OCI-LY3 (cell line): Measurements from ENCODE around the gene LRPAP1.

Experiments
- H2AFZ ChIP-seq: fragments of 200-600, 300-600 bp; shearing (Covaris generic); 2 replicates; pipeline ENCODE4 v1.6.0; 2014; ENCODE audit warnings: antibody characterized with exemption, low read depth, low read length
- H3K27ac ChIP-seq: fragments of 200-600, 300-600 bp; sonication (generic); 2 replicates; pipeline ENCODE4 v1.5.1; 2014; ENCODE audit warnings: mild to moderate bottlenecking, low read length, moderate library complexity, mixed read lengths
- H3K27me3 ChIP-seq: fragments of 200-600, 300-600 bp; sonication (generic); 2 replicates; pipeline ENCODE4 v1.6.1; 2014; ENCODE audit warnings: low read depth, low read length, mixed read lengths
- H3K36me3 ChIP-seq: fragments of 200-600, 300-600 bp; sonication (generic); replicated peaks from 2 replicates; pipeline ENCODE3; 2014; ENCODE audit warnings: low read depth, low read length, mixed read lengths
- H3K4me1 ChIP-seq: fragments of 300-600, 200-600 bp; sonication (generic); 2 replicates; pipeline ENCODE4 v1.6.1; 2014; ENCODE audit warnings: low read length, mixed read lengths
- H3K4me2 ChIP-seq: fragments of 200-600, 300-600 bp; sonication (generic); 2 replicates; pipeline ENCODE4 v1.6.1; 2014; ENCODE audit warnings: low read length, mixed read lengths
- H3K4me3 ChIP-seq: fragments of 300-600, 200-600 bp; sonication (generic); 2 replicates; pipeline ENCODE4 v1.5.1; 2014; ENCODE audit warnings: antibody characterized with exemption, mild to moderate bottlenecking, low read length, moderate library complexity
- H3K79me2 ChIP-seq: fragments of 300-600, 200-600 bp; shearing (Covaris generic); 2 replicates; pipeline ENCODE4 v1.6.1; 2014; ENCODE audit warnings: mild to moderate bottlenecking, low read length, mixed read lengths
- H3K9ac ChIP-seq: fragments of 300-600, 200-600 bp; shearing (Covaris generic); 2 replicates; pipeline ENCODE4 v1.6.0; 2014; ENCODE audit warnings: mild to moderate bottlenecking, low read length, moderate library complexity
- H3K9me3 ChIP-seq: fragments of 200-600, 300-600 bp; shearing (Covaris generic); 2 replicates; pipeline ENCODE4 v1.6.1; 2014; ENCODE audit warnings: low read length, mixed read lengths; ENCODE audit not compliant: insufficient read depth
- H4K20me1 ChIP-seq: fragments of 200-600, 300-600 bp; sonication (generic); 2 replicates; pipeline ENCODE4 v1.6.1; 2016; ENCODE audit warnings: low read length, mixed read lengths; ENCODE audit not compliant: insufficient read depth
- EZH2phosphoT487 ChIP-seq: fragments of 200-600 bp; shearing (Covaris generic); IDR thresholded peaks from 2 replicates; pipeline ENCODE4 v1.6.1; 2018; ENCODE audit warnings: antibody characterized with exemption, mixed run types, low read depth
- TF ChIP-seq, protein P1 (sequence below): fragments of 200-600, 300-600 bp; sonication (generic); IDR thresholded peaks from 2 replicates; pipeline ENCODE4 v1.5.1; 2014; ENCODE audit warnings: antibody characterized with exemption, low read length, low read depth

Gene LRPAP1

DNA sequence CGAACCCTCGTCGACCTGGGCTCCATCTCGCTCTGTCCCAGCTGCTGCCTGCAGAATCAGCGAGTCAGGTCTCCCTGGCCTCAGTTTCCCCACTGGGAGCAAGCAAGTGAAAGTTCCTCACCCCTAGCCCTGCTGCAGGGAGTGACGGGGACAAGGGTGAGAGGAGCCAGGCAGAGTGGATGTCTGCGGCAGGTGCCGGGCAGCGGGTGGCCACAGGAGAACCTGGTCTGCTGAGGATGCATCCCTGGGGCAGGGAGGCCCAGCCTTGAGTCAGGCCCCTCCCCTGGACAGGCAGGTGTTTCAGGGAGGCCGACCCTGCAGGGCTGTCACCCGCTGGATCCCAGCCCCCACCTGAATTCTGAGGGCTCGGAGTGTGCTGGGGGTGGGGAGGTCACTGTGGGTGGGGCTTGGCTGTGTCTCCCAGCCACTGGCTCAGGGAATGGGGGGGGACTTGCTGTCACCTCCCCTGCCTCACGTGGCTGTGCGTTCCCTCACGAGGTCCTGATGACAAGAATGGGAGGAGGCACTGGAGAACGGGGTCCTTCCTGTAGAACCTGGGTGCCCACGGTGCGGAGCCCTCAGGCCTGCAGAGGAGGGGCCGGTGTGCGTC is 33.2 kb downstream of the LRPAP1 start:
- 0 out of 2 replicates have a peak, but pooled peaks cover 16% of the 10 kb centered on the region for H4K20me1 ChIP-seq

DNA sequence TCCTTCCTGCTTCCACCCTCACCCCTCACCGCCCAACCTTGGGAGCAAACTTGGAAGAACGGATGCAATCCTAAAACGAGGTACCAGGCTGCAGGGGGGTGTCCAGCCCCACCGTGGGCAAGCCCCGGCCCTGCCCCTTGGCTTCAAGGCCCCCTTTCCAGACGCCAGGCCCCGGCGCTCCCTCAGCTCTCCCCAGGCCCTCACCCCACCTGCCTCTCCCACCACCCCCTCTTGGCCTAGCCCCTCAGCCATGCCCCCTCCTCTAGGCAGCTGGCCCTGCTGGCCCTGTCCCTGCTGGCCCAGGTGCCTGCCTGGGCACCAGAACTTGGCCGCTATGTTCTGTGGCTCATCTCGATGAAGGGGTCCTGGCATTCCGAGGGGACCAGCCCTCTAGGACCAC is 33.8 kb downstream of the LRPAP1 start:
- Histone ChIP-seq H3K9ac (no peak overlapping the region), H2AFZ (no peak overlapping the region), H3K27ac (no peak overlapping the region), H4K20me1 (0 out of 2 replicates have a peak, but pooled peaks cover 16% of the 10 kb centered on the region), H3K9me3 (no peaks in the 10 kb centered on the region), H3K79me2 (no peaks in the 10 kb centered on the region), H3K27me3 (no peaks in the 10 kb centered on the region), H3K4me3 (no peak overlapping the region), H3K36me3 (no peaks in the 10 kb centered on the region), H3K4me1 (no peaks in the 10 kb centered on the region), H3K4me2 (no peak overlapping the region)
- TF ChIP-seq, protein P1, sequence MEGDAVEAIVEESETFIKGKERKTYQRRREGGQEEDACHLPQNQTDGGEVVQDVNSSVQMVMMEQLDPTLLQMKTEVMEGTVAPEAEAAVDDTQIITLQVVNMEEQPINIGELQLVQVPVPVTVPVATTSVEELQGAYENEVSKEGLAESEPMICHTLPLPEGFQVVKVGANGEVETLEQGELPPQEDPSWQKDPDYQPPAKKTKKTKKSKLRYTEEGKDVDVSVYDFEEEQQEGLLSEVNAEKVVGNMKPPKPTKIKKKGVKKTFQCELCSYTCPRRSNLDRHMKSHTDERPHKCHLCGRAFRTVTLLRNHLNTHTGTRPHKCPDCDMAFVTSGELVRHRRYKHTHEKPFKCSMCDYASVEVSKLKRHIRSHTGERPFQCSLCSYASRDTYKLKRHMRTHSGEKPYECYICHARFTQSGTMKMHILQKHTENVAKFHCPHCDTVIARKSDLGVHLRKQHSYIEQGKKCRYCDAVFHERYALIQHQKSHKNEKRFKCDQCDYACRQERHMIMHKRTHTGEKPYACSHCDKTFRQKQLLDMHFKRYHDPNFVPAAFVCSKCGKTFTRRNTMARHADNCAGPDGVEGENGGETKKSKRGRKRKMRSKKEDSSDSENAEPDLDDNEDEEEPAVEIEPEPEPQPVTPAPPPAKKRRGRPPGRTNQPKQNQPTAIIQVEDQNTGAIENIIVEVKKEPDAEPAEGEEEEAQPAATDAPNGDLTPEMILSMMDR: no peak
- TF ChIP-seq EZH2phosphoT487: no peak

More for the DNA sequence above, 33.2 kb downstream of the LRPAP1 start:
- Histone ChIP-seq H3K27me3 (no peaks in the 10 kb centered on the region), H3K27ac (no peak overlapping the region), H3K4me3 (no peak overlapping the region), H3K36me3 (no peaks in the 10 kb centered on the region), H3K4me1 (no peaks in the 10 kb centered on the region), H3K79me2 (no peaks in the 10 kb centered on the region; the same call in 1 of the 2 replicates), H2AFZ (no peak overlapping the region), H3K9me3 (no peaks in the 10 kb centered on the region), H3K4me2 (no peak overlapping the region), H3K9ac (no peak overlapping the region)
- TF ChIP-seq, protein P1: no peak
- no peak for TF ChIP-seq EZH2phosphoT487

DNA sequence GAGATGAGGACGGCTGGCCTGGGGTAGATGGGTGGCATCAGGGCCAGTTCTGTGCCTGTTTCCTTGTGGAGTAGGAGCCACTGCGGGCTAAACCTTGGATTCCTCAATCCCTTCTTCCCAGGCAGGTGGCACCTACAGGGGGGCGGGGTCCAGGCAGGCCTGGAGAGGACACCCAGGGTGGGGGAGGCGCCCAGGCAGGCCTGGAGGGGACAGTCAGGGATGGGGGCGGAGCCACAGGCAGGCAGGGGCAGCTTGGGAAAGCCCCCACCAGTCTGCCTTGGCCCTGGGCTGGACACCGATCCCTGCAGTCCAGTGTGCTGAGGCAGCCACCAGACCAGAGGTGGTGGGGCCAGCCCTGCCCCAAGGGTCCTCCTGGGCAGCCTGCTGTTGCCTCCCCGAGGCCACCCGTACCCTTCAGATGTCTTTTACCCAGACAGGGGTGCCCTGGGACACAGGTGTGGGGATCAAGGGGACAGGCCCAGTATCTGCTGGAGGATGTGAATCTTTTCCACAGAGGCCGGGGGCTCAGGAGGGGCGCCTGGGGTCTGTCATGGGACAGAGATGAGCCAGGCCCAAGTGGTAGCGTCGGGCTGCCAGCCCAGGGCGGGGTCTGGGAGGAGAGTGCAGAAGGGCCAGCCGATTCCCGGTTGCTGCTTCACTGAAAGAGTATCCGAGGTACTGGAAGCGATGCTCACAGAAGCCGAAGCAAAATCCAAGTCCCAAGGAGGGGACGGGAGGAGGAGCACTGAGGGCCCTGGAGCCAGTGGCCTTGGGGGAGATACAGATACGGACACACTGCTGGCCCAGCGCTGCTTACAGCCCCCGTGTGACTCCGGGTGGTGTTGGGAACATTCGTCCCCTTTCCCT is 34.5 kb downstream of the LRPAP1 start:
- TF ChIP-seq EZH2phosphoT487: no peak
- TF ChIP-seq, protein P1: no peak
- Histone ChIP-seq H2AFZ (no peak overlapping the region), H3K4me1 (no peaks in the 10 kb centered on the region), H3K27me3 (no peaks in the 10 kb centered on the region), H3K9me3 (no peaks in the 10 kb centered on the region), H3K4me2 (no peak overlapping the region), H3K27ac (no peak overlapping the region), H3K9ac (no peak overlapping the region), H3K4me3 (no peak overlapping the region), H4K20me1 (0 out of 2 replicates have a peak, but pooled peaks cover 16% of the 10 kb centered on the region), H3K79me2 (no peaks in the 10 kb centered on the region), H3K36me3 (no peaks in the 10 kb centered on the region)

DNA sequence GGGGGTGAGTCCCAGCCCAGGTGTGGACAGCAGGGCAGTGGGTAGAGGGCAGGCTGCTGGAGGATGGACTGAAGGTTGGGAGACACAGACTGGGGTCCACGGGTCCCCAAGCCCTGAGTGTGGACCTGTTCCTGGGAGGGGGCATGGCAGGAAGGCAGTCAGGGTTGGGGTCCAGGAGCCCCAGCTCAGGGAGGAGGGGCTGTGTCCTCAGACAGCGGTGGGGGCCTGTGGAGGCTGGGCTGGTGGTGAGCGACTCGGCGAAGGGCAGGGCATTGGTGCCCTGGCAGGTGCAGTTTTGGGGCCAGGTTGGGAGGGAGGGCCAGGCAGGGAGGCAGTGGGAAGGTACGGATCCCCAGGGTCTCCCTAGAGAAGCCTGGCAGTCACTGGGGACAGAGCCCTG is 35.1 kb downstream of the LRPAP1 start:
- H3K9me3 ChIP-seq: no peaks in the 10 kb centered on the region
- no peak overlapping the region for H3K4me2 ChIP-seq
- H3K4me3 ChIP-seq: no peak overlapping the region
- no peak for TF ChIP-seq EZH2phosphoT487
- TF ChIP-seq, protein P1: no peak
- H3K27ac ChIP-seq: no peak overlapping the region
- no peaks in the 10 kb centered on the region for H3K79me2 ChIP-seq
- H3K4me1 ChIP-seq: no peaks in the 10 kb centered on the region
- no peak overlapping the region for H2AFZ ChIP-seq
- H3K36me3 ChIP-seq: no peaks in the 10 kb centered on the region
- H4K20me1 ChIP-seq: 0 out of 2 replicates have a peak, but pooled peaks cover 9% of the 10 kb centered on the region
- H3K9ac ChIP-seq: no peak overlapping the region
- no peaks in the 10 kb centered on the region for H3K27me3 ChIP-seq
